Effector CD4-positive, alpha-beta T cell (primary cell): ENCODE data around the gene NEK11.

Experiments
- DNase-seq: peaks from one replicate; pipeline ENCODE4 v3.0.0-alpha.2; 2020

Gene NEK11

DNA sequence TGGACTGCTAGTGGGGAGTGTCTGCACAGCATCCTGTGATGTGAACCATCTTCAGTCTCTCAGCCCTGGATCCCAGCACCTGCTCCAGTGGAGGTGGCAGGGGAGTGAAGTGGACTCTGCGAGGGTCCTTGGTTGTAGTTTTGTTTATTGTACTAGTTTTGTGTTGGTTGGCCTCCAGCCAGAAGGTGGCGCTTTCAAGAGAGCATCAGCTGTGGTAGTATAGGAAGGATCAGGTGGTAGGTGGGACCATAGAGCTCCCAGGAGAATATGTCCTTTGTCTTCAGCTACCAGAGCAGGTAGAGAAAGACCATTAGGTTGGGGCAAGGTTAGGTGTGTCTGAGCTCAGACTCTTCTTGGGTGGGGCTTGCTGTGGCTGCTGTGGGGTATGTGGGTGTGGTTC lies 20.9 kb downstream of the NEK11 start:
- DNase-seq, result no peak

DNA sequence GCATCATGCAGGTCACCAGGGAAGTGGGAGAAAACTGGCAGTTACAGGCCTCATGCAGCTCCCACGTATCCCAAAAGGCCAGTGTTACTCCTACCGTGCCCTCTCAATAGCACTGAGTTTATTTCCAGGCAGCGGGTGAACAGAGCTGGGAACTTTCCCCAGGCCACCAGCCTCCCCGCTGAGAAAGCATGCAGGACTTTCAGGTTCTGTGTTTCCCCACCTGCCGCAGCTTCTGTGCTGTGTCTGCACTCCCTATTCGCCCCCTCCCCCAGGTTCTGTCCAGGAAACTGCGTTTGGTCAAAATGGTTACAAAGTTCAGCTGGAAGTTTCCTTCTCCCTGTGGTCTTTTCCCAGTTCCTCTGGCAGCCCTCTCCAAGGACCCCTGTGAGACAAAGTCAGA lies 21.4 kb downstream of the NEK11 start:
- no peak for DNase-seq

- DNase-seq, result no peak
Measured at GRCh38 chr3:131050001-131050400, 23.3 kb downstream of the NEK11 start.

DNA sequence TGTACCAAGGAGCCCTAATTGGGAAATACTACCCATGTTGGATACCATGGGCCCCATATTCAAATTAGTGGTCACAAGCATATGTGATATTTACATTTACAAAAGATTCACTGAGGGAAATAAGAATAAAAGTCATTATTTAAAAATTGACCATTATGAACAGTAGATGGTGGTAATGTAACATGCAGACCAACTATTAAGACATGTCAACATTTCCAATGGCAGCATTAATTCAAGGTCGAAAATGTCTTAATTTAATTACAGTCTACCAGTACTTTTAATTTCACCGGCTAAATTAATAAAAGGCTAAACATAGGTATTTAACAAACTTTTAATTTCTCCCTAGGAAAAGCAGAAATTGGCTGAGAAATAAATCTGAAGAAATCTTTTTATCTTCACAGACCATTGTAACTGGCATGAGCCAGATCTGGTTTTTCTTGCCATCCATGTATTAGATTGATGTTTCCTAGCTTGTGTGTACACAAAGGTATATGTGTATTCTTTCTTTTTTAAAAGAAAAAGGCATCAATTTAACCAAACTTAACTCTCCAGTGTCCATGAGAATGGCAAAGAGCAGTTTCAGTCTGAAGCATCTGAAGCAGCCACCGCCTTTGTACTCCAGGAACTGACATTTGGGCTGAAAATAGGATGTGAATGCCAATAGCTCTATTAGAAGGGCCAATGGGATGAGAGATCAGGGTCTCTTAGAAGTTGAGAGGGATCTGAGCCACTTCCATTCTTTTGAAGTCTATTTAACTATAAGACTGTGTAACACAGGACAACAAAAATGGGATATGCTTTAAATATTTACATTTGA lies 26.6 kb downstream of the NEK11 start:
- DNase-seq, result no peak

- no peak for DNase-seq
Measured at GRCh38 chr3:131067983-131068382, 41.3 kb downstream of the NEK11 start.

- DNase-seq, result no peak
Measured at GRCh38 chr3:131072099-131072559, 45.5 kb downstream of the NEK11 start.

DNA sequence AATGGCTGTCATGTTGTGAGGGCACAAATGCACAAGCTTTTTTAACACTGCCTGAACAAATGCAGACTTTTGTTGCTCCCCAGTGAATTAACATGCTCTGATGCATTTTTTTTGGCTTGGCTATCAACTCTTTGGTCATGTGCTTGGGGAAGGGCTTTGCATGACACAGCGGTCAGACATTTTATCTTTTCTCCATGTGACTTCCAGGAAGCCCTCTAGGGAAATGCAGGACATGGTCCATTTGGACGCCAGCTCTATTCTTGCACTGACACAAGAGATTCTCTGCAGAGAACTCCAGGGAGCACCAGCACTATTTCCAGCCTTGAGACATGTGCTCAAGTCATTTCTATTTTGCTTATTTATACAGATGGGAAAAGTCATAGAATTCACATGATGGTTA lies 46.2 kb downstream of the NEK11 start:
- no peak for DNase-seq

DNA sequence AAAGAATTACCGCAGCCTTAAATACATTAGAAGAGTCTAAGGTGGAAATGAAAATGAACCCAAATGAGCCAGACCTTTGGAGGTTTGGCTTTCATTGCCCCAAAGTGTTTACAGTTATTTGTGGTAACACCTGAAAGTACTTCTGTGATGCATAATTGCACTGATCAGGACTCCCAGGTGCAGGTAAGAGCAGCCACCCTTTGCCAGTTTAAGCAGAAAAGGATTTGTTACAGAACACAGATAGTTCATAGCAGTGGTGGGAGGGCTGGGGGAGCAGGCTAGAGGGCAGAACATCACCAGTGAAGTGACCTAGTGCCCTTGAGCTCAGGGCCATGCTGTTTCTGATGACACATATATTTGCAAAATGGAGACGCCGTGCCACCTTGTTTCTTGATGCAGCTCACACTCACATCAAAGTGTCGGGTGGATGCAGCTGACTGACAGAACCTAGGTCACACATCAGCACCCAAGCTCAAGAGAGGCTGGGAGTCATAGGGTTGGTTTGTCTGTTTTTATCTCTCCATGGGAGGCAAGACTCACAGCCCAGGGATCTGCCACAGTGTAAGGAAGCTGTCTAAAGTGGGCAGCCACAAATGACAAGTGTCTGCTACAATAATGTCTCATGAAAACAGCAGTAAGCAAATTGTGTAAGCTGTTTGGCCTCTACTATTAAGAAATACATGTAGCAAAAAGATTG lies 49.1 kb downstream of the NEK11 start:
- no peak for DNase-seq

DNA sequence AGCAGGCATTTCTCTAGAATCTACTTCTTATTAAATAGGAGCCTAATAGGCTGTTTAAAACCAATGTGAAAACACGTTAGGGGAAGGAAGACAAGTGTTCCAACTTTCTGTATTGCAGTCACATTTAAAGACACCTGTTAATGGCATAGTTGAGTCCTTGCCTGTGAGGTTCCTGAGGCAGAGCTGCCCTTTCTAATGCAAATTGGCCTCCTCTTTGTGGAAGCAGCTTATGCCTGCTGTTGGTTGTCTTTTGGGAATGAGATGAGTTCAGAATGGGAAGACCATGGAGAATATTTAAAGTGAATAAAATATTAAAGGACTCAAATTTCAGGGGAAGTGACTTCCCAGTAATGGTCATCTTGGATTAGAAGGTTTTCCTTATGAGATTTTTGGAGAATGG lies 51.2 kb downstream of the NEK11 start:
- no peak for DNase-seq

DNA sequence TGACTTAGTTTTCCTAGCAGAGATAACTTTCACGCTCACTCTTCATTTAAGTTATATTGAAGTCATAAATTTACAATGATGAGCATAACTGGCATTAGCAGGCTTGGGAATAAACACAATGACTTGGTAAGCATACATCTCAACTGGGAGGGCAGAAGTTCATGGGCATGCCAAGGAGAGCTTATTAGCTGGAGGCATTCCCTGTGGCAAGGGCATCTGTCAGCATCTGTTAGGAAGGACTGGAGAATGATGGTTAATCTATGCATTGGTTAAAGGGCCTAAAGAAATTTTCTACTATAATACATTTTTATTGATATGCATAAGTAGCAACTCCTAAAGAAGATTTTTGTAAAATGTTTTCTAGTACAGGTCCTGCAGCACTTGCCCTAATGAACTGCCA lies 52.4 kb downstream of the NEK11 start:
- DNase-seq, result no peak

- no peak for DNase-seq
Measured at GRCh38 chr3:131081224-131081623, 54.5 kb downstream of the NEK11 start.

GRCh38 chr3:131082246-131082645 lies 55.6 kb downstream of the NEK11 start:
- no peak for DNase-seq

GRCh38 chr3:131082871-131083863 lies 56.5 kb downstream of the NEK11 start:
- DNase-seq, result no peak

- DNase-seq, result no peak
Measured at GRCh38 chr3:131091768-131092167, 65.1 kb downstream of the NEK11 start.

DNA sequence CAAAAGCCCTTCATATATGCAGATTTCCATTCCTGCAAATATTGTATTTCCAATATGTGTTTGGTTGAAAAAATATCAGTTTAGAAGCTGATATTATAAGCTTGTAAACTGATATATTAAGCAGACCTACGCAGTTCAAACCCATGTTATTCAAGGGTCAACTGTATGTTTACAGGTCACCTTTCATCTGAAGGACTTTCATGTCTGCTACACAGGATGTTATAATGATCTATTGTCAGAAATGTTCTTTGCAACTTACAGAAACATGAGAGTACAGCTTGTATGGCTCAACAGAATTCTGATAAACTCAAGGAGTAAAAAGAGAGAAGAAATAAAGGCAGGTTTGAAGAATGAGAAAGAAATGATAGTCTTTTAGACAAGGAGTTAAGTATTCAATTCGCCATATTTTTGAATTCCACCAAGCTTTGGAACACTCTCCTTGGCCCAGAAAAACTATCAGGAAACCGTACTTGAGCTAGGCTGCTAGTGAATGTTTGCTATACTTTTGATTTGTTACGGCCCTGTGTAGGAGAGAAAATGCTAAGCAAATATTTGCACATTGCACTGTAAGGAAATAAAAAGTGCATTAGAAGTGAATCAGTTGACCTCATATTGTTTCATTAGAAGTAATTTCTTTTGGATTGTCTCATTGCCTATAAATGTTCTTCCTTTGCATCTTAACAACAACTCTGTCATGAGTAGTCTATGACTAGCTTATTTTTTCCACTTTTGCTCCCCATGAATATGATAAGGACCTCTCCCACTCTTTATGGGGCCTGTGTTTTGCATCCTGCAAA lies 81.2 kb downstream of the NEK11 start:
- no peak for DNase-seq

- DNase-seq, result no peak
Measured at GRCh38 chr3:131109156-131109555, 82.5 kb downstream of the NEK11 start.

- DNase-seq, result no peak
Measured at GRCh38 chr3:131110087-131110486, 83.4 kb downstream of the NEK11 start.

DNA sequence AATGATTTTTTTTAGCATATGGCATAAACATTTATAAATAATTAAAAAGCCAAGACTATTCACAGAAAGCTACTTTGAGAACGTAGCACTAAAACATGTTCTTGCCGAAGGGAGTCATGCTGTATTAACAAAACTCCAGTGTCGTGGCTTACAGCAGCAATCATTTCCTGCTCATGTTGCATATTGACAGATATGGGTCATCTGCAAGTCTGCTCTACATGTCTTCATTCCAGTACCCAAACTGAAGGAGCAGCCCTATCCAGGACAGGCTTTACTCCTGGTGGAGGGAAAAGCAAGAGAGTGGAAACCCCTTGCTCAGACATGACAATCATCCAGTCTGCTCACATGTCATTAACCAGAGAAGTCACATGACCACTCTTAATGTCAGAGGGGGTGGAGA lies 87.6 kb downstream of the NEK11 start:
- DNase-seq, result no peak

DNA sequence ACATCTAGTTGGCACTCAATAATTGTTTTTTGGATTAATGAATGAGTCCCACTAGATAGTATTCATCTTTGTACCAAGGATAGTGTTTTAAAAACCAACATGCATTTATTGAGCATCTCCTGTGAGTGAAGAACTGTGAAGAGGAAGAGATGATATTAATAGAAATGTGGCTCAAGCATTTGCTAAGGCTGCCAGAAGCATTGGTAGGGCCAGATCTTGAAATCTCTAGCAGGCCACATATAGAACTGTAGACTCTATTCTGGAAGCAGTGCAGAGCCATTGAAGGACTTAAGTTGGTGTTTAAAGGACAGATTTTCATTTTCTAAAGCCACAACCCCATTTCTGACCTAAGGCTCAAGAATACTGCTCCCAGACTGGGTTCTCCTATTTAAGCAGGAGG lies 99.0 kb downstream of the NEK11 start:
- no peak for DNase-seq

GRCh38 chr3:131140891-131141290 lies 114.2 kb downstream of the NEK11 start:
- no peak for DNase-seq

DNA sequence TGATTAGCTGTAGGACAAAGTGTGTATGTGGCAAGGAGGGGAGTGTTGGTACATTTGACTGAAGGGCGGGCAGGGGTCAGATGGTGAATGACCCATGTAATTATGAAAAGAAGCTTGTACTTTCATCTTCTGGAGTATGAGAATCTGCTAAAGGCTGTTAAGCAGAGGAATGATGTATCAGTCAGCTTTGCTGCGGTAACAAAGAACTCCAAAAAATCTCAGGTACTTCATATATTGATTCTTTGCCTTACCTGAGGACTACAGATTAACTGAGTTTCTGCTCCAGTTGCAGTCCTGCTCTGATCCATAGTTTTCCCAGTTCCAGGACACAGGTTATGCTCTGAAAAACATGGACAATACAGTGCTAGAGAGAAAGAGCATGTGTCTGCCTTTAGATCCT lies 115.1 kb downstream of the NEK11 start:
- DNase-seq, result no peak

GRCh38 chr3:131142580-131142979 lies 115.9 kb downstream of the NEK11 start:
- DNase-seq, result no peak
